DMS114 treated with DMSO at 0.1 percent for 48 hours (cell line): Measurements from ENCODE around the gene IFI44L.

Source experiments
- DNase-seq: peaks from one replicate; lab custom pipeline; 2025; ENCODE audit not compliant: unreplicated experiment; lab: John Stamatoyannopoulos, UW

IFI44L gene

DNA sequence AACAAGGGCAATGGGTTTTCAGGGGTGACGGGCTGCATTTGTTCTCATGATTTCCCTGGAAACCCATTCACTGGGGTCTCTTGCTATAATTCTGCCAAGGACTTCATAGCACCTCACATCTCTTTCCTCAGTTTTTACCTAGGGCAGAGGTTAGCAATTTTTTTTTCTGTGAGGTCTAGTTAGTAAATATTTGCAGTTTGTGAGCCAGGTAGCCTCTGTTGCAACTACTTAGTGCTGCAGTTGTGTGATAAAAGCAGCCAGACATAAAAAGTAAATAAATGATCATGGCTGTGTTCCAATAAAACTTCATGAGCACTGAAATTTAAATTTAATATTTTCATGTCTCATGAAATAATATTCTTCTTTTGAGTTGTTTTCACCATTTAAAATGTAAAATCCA, 67.1 kb downstream of the IFI44L start:
- DNase-seq = no peak

DNA sequence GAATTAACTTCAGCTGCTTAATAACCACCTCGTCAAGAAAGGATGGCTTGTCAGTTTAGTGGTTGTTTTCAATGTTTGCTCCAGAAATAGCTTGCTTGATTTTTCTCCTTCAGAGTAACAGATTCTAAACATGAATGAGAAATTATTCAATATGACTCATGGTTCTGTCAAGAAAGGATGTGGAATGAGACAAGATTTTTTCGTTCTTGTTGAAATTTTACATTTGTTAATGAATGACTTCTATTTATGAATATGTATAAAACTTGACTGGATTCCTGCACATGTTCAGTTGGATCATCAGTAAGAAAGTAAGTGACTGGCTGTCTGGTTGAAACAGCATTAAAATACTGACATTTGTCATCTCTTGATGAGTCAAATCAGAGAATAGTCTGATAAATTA, 67.7 kb downstream of the IFI44L start:
- no peak for DNase-seq

DNA sequence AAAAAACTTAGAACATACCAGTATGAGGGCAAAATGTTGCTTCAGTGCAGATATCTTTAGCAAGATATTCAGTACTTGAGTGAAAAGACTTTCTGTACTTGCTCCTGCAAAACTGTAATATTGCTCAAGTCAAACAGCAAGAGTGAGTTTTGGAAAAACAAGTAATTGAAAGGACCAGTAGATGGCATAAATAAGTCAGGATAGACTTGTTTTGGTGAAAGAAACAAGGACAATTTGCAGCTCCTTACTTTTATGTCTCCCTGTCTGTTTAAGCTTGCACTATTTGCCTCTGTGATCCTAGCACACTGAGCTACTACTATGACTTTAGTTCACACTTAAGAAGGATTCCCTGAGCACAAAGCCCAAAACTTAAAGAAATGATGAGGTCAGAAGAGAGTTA, 68.4 kb downstream of the IFI44L start:
- DNase-seq = peak; percentile 60

DNA sequence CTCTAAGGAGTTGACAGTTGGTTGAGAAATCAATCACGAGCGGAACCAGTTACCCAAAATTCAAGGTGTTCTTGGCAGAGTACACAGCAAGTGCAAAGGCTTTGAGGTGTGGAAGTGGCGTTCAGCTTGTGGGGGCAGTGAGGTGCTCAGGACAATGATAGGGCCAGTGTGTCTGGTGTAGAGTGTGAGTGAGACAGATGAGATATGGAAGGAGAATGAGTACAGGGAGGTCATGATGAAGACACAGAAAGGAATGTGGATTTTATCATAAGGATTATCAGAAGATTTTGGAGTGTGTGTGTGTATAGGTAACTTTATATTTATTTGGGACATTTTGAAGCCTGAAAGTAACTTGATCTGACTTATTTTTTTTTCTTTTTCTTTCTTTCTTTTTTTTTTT, 70.3 kb downstream of the IFI44L start:
- no peak for DNase-seq

DNA sequence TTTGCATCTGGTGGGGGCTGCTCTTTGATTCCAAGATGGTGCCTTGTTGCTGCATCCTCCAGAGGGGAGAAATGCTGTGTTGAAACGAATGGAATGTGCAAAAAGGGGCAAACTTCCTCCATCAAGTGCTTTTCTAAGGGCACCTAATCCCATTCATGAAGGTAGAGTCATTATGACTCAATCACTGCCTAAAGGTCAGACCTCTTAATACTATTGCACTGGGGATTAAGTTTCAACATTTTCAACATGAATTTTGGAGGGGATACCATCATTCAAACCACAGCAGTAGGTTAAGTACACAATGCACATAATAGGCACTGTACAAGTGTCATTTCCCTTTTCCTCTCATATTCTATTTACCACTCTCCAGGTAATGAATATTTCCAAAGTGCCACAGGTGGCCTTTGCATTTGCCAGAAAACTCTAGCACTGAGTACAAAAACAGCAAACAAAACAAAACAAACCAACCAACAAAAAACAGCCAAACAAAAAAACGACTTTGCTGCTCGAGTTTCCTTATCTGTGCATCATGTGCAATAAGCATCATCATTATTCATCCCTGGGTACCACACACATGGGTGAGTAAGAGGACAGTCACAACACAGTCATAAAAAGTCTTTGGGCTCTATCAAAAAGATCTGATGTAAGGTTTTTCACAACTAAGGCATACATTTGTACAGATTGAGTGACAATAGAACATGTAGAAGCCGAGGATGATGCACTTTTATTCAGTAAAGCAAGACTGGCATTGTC, 71.9 kb downstream of the IFI44L start:
- DNase-seq = no peak
